HFFc6 (cell line): ENCODE measurements around the gene C8G. TPM values are rescaled to one million over a fixed set of nuclear protein-coding genes. Genes with fewer than 3 reads are reported as not detected.

Experiments
- DNase-seq: peaks from one replicate; pipeline ENCODE4 v3.0.0-alpha.2; 2018
- H3K27ac Mint-ChIP-seq: 2 replicates; pipeline ENCODE4 v1.8.0; 2020; ENCODE audit warnings: mild to moderate bottlenecking, mixed read lengths
- H3K27me3 Mint-ChIP-seq: 2 replicates; pipeline ENCODE4 v1.8.0; 2021; ENCODE audit warnings: mild to moderate bottlenecking, moderate library complexity, mixed read lengths; ENCODE audit not compliant: insufficient read depth
- H3K36me3 Mint-ChIP-seq: 2 replicates; pipeline ENCODE4 v1.8.0; 2021; ENCODE audit warnings: low read depth, mixed read lengths
- H3K4me1 Mint-ChIP-seq: 2 replicates; pipeline ENCODE4 v1.8.0; 2020; ENCODE audit warnings: low read depth, mixed read lengths
- H3K4me3 Mint-ChIP-seq: 2 replicates; pipeline ENCODE4 v1.8.0; 2020; ENCODE audit warnings: mild to moderate bottlenecking, moderate library complexity, mixed read lengths
- H3K9me3 Mint-ChIP-seq: 2 replicates; pipeline ENCODE4 v1.8.0; 2020; ENCODE audit warnings: mild to moderate bottlenecking, mixed read lengths
- CTCF ChIP-seq: fragments of 200-600 bp; sonication (generic); IDR thresholded peaks from 2 replicates; pipeline ENCODE4 v1.5.0; 2021; ENCODE audit warnings: antibody characterized with exemption, mild to moderate bottlenecking
- total RNA-seq, 6 experiments: library from RNA; stranded (reverse); fragmentation: NEBNext Ultra II Directional; extraction: Animal tissue kit (Norgen Biotek cat#: 25700); gene quantifications; 2 replicates in 1 of 6; 3 replicates in 5 of 6; pipeline ENCODE4 v1.2.3, GENCODE V29; 2021

Gene C8G
- total RNA-seq, 6 experiments from 2014 or later, result 0.51 to 1.8 (median 0.97) TPM

GRCh38 chr9:136969774-136970173 lies 24.7 kb downstream of the C8G start:
- H3K9me3 Mint-ChIP-seq, result no peaks in the 10 kb centered on the region

GRCh38 chr9:136970361-136970760 lies 25.3 kb downstream of the C8G start:
- Mint-ChIP-seq H3K4me3 (no peak overlapping the region), H3K27me3 (peaks cover 3% of the 10 kb centered on the region), H3K4me1 (peaks cover 10% of the 10 kb centered on the region), H3K9me3 (no peaks in the 10 kb centered on the region), H3K27ac (no peak overlapping the region), H3K36me3 (no peaks in the 10 kb centered on the region)
- no peak for TF ChIP-seq CTCF
- DNase-seq, result no peak

More at GRCh38 chr9:136969774-136970173, 24.7 kb downstream of the C8G start:
- peaks cover 3% of the 10 kb centered on the region for H3K27me3 Mint-ChIP-seq
- no peak for TF ChIP-seq CTCF
- H3K27ac Mint-ChIP-seq, result no peak overlapping the region
- no peaks in the 10 kb centered on the region for H3K36me3 Mint-ChIP-seq
- H3K4me3 Mint-ChIP-seq, result no peak overlapping the region
- DNase-seq, result no peak
- H3K4me1 Mint-ChIP-seq, result peaks cover 10% of the 10 kb centered on the region

GRCh38 chr9:136971746-136972145 lies 26.7 kb downstream of the C8G start:
- Mint-ChIP-seq H3K27ac (no peak overlapping the region), H3K4me1 (no peaks in the 10 kb centered on the region), H3K36me3 (no peaks in the 10 kb centered on the region), H3K9me3 (no peaks in the 10 kb centered on the region), H3K4me3 (no peak overlapping the region), H3K27me3 (peaks cover 7% of the 10 kb centered on the region)
- no peak for DNase-seq
- TF ChIP-seq CTCF, result no peak

GRCh38 chr9:136972335-136972734 lies 27.3 kb downstream of the C8G start:
- no peaks in the 10 kb centered on the region for H3K4me1 Mint-ChIP-seq
- no peak overlapping the region for H3K4me3 Mint-ChIP-seq
- no peak for TF ChIP-seq CTCF
- no peak overlapping the region for H3K27ac Mint-ChIP-seq
- no peaks in the 10 kb centered on the region for H3K9me3 Mint-ChIP-seq
- H3K36me3 Mint-ChIP-seq, result no peaks in the 10 kb centered on the region
- no peak for DNase-seq
- H3K27me3 Mint-ChIP-seq, result peaks cover 7% of the 10 kb centered on the region

GRCh38 chr9:136972743-136973142 lies 27.7 kb downstream of the C8G start:
- no peaks in the 10 kb centered on the region for H3K36me3 Mint-ChIP-seq
- H3K27me3 Mint-ChIP-seq, result peaks cover 7% of the 10 kb centered on the region
- no peak for TF ChIP-seq CTCF
- H3K9me3 Mint-ChIP-seq, result no peaks in the 10 kb centered on the region
- no peaks in the 10 kb centered on the region for H3K4me1 Mint-ChIP-seq
- no peak overlapping the region for H3K4me3 Mint-ChIP-seq
- no peak overlapping the region for H3K27ac Mint-ChIP-seq
- DNase-seq, result no peak
